ENCODE results near the gene S100P. TPM values are rescaled to one million over a fixed set of nuclear protein-coding genes. Genes with fewer than 3 reads are reported as not detected.
A peak's percentile ranks its signal among the peaks of the same experiment; 100 is the strongest.
"Not testable (repeated sequence)": the region's sequence is repeated elsewhere in the genome, so short reads cannot be mapped to it uniquely, and the experiment has no call there.

Gene S100P
- total RNA-seq, 1 donor from 2014 or later: 3.6 TPM

DNA sequence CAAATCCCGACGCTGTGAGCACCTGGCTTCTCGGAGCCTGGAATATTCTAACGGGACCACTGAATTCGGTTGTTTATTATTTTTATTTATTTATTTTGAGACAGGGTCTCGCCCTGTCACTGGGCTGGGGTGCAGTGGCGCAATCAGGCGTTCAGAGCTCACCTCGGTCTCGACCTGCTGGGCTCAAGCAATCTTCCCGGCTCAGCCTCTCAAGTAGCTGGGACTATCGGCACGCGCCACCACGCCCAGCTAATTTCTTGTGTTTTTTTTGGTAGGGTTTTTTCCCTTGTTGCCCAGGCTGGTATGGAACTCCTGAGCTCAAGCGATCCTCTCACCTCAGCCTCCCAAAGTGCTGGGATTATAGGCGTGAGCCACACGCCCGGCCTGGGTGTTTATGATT is 21.5 kb upstream of the S100P start:
- no peak overlapping the region for H3K27ac ChIP-seq
- no peak overlapping the region for H3K4me3 ChIP-seq
- TF ChIP-seq, protein P1, sequence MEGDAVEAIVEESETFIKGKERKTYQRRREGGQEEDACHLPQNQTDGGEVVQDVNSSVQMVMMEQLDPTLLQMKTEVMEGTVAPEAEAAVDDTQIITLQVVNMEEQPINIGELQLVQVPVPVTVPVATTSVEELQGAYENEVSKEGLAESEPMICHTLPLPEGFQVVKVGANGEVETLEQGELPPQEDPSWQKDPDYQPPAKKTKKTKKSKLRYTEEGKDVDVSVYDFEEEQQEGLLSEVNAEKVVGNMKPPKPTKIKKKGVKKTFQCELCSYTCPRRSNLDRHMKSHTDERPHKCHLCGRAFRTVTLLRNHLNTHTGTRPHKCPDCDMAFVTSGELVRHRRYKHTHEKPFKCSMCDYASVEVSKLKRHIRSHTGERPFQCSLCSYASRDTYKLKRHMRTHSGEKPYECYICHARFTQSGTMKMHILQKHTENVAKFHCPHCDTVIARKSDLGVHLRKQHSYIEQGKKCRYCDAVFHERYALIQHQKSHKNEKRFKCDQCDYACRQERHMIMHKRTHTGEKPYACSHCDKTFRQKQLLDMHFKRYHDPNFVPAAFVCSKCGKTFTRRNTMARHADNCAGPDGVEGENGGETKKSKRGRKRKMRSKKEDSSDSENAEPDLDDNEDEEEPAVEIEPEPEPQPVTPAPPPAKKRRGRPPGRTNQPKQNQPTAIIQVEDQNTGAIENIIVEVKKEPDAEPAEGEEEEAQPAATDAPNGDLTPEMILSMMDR (IDR thresholded peaks at IDR 0.05): no peak
- no peaks in the 10 kb centered on the region for H3K27me3 ChIP-seq
- H3K9me3 ChIP-seq: no peaks in the 10 kb centered on the region
- intact Hi-C loops (cut with DNase I): no loop called here
- no peak for ATAC-seq
- H3K36me3 ChIP-seq: peaks cover 13% of the 10 kb centered on the region
- DNase-seq: peak; percentile 56
- peaks cover 28% of the 10 kb centered on the region for H3K4me1 ChIP-seq

DNA sequence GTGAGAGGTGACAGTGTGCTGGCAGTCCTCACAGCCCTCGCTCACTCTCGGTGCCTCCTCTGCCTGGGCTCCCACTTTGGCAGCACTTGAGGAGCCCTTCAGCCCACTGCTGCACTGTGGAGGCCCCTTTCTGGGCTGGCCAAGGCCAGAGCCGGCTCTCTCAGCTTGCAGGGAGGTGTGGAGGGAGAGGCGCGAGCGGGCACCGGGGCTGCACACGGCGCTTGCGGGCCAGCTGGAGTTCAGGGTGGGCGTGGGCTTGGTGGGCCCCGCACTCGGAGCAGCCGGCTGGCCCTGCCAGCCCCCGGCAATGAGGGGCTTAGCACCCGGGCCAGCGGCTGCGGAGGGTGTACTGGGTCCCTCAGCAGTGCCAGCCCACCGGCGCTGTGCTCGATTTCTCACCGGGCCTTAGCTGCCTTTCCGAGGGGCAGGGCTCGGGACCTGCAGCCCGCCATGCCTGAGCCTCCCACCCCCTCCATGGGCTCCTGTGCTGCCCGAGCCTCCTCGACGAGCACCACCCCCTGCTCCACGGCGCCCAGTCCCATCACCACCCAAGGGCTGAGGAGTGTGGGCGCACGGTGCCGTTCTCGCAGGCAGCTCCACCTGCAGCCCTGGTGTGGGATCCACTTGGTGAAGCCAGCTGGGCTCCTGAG is 21.0 kb upstream of the S100P start:
- peak overlapping the region; percentile 78 for H3K4me3 ChIP-seq
- H3K27ac ChIP-seq; intact Hi-C loops (cut with DNase I): not testable (repeated sequence)

DNA sequence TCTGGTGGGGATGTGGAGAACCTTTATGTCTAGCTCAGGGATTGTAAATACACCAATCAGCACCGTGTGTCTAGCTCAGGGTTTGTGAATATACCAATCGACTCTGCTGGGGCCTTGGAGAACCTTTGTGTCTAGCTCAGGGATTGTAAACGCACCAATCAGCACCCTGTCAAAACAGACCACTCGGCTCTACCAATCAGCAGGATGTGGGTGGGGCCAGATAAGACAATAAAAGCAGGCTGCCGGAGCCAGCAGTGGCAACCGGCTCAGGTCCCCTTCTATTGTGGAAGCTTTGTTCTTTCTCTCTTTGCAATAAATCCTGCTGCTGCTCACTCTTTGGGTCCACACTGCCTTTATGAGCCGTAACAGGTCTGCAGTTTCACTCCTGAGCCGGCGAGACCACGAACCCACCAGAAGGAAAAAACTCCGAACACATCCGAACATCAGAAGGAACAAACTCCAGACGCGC is 20.5 kb upstream of the S100P start:
- intact Hi-C loops (cut with DNase I); H3K27me3 ChIP-seq; DNase-seq; H3K9me3 ChIP-seq; ATAC-seq: not testable (repeated sequence)
- peaks cover 33% of the 10 kb centered on the region for H3K4me1 ChIP-seq
- peaks cover 13% of the 10 kb centered on the region for H3K36me3 ChIP-seq
- peak overlapping the region; percentile 78 for H3K4me3 ChIP-seq
- peak overlapping the region; percentile 90 for H3K27ac ChIP-seq

More for the DNA sequence above, 21.0 kb upstream of the S100P start:
- not testable (repeated sequence) for H3K27me3 ChIP-seq, ATAC-seq, H3K9me3 ChIP-seq
- H3K4me1 ChIP-seq: peaks cover 33% of the 10 kb centered on the region
- H3K36me3 ChIP-seq: peaks cover 13% of the 10 kb centered on the region
- DNase-seq: peak; percentile 67

DNA sequence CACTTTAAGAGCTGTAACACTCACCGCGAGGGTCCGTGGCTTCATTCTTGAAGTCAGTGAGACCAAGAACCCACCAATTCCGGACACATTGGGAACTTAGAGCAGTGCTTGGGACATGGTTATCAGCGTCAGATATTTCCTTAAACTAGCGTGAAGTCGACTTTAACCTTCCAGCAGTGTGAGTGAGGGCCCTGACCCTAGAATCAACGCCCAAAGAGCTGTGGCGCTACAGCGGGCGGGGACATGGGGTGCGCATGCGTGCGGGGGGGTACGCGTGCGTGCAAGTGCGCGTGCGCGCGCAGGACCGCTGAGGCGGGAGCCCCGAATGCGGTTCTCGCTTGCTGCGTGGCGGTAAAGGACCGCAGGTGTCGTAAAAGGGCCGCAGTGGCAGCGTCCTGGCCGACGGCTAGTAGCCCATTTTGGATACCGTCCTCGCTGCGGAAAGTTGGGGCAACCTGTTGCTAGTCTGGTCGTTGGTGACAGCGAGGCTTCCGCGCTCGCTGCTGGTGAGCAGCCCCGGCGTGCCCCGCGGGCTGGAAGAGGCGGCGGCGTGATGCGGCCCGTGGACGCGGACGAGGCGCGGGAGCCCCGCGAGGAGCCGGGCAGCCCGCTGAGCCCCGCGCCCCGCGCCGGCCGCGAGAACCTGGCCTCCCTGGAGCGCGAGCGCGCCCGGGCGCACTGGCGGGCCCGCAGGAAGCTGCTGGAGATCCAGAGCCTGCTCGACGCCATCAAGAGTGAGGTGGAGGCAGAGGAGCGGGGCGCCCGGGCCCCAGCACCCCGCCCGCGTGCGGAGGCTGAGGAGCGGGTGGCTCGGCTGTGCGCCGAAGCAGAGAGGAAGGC is 19.8 kb upstream of the S100P start:
- TF ChIP-seq, protein P1 (IDR thresholded peaks at IDR 0.05): no peak
- intact Hi-C loops (cut with DNase I): no loop called here
- peaks cover 13% of the 10 kb centered on the region for H3K36me3 ChIP-seq
- no peaks in the 10 kb centered on the region for H3K9me3 ChIP-seq
- peak; percentile 97 for DNase-seq
- H3K4me1 ChIP-seq: peaks cover 33% of the 10 kb centered on the region
- H3K27me3 ChIP-seq: no peaks in the 10 kb centered on the region
- peak overlapping the region; percentile 90 for H3K27ac ChIP-seq
- peak; percentile 96 for ATAC-seq
- H3K4me3 ChIP-seq: peak overlapping the region; percentile 78

DNA sequence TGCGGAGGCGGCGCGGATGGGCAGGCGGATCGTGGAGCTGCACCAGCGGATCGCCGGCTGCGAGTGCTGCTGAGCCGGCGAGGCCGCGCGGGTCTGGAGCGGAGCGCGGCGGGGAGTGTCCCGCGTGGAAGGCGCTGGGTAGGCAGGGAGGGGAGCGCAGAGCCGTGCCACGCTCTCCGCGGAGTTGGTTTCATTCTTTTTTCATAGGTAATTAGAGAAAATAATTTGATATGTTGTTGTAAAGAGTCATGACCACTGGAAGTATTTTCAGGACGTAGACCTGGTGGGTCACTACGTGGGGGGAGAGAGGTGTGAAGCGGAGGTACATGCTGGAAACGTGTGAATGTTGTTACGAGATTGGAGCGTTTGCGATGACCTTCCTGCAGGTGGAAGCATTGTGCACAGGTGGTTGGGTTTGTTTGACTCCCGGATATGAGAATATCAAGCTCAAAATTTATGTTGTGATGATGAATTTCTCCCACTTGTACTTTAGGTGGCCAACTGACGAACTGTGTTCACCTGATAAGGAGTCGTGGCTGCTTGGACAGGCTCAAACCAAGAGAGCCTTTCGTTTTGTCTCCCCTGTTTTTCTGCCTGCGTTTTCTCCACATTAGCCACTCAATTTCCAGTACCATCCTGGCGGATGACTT is 19.1 kb upstream of the S100P start:
- peak overlapping the region; percentile 78 for H3K4me3 ChIP-seq
- H3K27ac ChIP-seq: peak overlapping the region; percentile 90
- intact Hi-C loops (cut with DNase I): no loop called here
- no peaks in the 10 kb centered on the region for H3K9me3 ChIP-seq
- no peaks in the 10 kb centered on the region for H3K27me3 ChIP-seq
- DNase-seq (no peak), ATAC-seq (peak; percentile 45)
- TF ChIP-seq, protein P1 (IDR thresholded peaks at IDR 0.05): peak; percentile 48
- H3K4me1 ChIP-seq: peaks cover 33% of the 10 kb centered on the region
- H3K36me3 ChIP-seq: peaks cover 13% of the 10 kb centered on the region

DNA sequence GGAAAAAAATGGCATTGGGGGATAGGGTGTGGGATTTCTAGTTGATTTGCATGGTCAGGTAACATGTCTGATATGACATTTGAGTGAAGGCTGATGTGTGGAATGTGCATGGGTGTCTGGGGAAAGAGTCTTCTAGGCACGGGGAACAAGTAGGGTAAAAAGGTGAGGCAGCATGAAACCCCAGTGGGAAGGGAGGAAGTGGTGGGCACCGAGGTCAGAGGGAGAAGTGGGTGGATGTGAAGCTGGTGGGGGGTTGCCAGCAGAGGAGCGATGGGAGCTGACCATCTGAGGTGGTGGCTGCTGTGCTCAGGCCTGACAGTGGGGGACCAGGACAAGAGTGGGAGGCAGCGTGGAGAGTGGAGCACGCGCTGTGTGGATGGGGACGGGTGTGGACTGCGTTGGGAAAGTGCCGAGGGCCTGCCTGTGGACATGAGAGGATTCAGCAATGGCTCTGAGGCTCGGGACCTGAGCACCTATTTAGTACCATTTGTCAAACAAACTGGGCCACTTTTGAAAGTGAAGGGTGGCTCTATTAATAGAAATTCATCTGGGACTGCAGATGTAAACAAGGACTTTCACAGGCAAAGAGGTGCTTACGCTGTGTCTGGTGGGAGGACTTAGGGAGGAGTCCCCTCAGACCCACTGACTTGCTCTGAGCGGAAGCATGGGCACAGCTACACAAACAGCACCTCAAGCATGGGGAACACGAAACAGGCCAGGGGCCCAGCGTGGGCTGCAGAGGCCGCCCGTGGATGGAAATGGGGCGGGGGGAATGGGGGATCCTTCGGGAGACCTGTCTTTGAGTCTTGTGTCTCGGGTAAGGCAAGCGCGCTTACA is 16.7 kb upstream of the S100P start:
- ATAC-seq: peak; percentile 18
- Histone ChIP-seq H3K27me3 (no peaks in the 10 kb centered on the region), H3K4me1 (peaks cover 33% of the 10 kb centered on the region), H3K27ac (no peak overlapping the region), H3K36me3 (peaks cover 13% of the 10 kb centered on the region), H3K9me3 (no peaks in the 10 kb centered on the region), H3K4me3 (no peak overlapping the region)
- DNase-seq: no peak
- intact Hi-C loops (cut with DNase I): no loop called here
- TF ChIP-seq, protein P1 (IDR thresholded peaks at IDR 0.05): no peak
